ENCODE data around the gene KRTAP2-3.

The KRTAP2-3 gene

DNA sequence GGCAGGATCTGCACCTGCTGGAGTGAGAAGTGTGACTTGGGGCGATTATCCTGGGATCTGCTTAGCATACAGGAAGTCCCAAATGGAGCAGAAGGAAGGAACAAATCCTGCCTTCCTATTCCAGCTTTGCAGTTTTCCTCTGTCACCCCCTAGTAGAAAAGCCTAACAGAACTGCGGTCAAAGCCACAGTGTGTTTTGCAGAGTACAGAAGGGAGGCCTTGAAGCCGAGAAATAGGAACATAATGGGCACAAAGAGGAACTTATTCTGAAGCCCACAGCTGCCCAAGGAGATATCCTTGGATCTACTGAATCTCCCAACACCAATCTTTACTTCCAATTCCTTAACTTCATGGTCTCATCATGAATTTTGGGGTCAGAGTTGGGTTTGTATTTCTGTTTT is 41.4 kb downstream of the KRTAP2-3 start:
- H3K79me1 ChIP-seq (ENCODE audit: low read depth, low read length) = no peaks in the 10 kb centered on the region
- H3K4me3 ChIP-seq (ENCODE audit: low read length in 2 of 2) = no peak overlapping the region
- no peaks in the 10 kb centered on the region for H3K36me3 ChIP-seq (replicated peaks in 1 of 2; ENCODE audit: control insufficient read depth in 2 of 2, insufficient read depth in 2 of 2, low read length in 2 of 2)

GRCh38 chr17:41016578-41017215 is 43.2 kb downstream of the KRTAP2-3 start:
- H3K27me3 ChIP-seq (ENCODE audit: control insufficient read depth in 3 of 3, insufficient read depth in 3 of 3, low read depth in 1 of 3, low read length in 3 of 3) = no peaks in the 10 kb centered on the region
- H3K14ac ChIP-seq (ENCODE audit: low read length) = no peak overlapping the region
- H3K23ac ChIP-seq (ENCODE audit: low read depth, low read length, poor library complexity) = no peak overlapping the region
- H3K9me3 ChIP-seq (replicated peaks in 1 of 2; ENCODE audit: control insufficient read depth in 2 of 2, insufficient read depth in 1 of 2, low read depth in 1 of 2, low read length in 2 of 2) = no peaks in the 10 kb centered on the region
- no peak overlapping the region for H2BK15ac ChIP-seq (ENCODE audit: low read length)
- H3K9ac ChIP-seq (ENCODE audit: low read depth, low read length, poor library complexity) = no peak overlapping the region
- H3K36me3 ChIP-seq (replicated peaks in 1 of 2; ENCODE audit: control insufficient read depth in 2 of 2, insufficient read depth in 2 of 2, low read length in 2 of 2) = no peaks in the 10 kb centered on the region
- WGBS, 2 donors (ENCODE audit: extremely low coverage in 2 of 2, insufficient read length in 2 of 2, insufficient replicate concordance in 1 of 2) = no CpG with 5 or more reads among the region's 13 CpGs
- H3K4me3 ChIP-seq (ENCODE audit: low read length in 2 of 2) = no peak overlapping the region
- no peak overlapping the region for H3K4me2 ChIP-seq (ENCODE audit: insufficient read depth, low read length, poor library complexity, severe bottlenecking)
- DNase-seq (ENCODE audit: low spot score) = no peak
- no peak overlapping the region for H3K18ac ChIP-seq (ENCODE audit: low read length)
- H3K4ac ChIP-seq (ENCODE audit: low read length) = no peak overlapping the region
- H4K91ac ChIP-seq (ENCODE audit: low read depth, low read length, poor library complexity) = no peak overlapping the region
- no peak overlapping the region for H2BK120ac ChIP-seq (ENCODE audit: low read depth, low read length)
- H3K27ac ChIP-seq (replicated peaks; ENCODE audit: low read length) = no peak overlapping the region
- no peak overlapping the region for H2BK5ac ChIP-seq (ENCODE audit: low read length)
- peak overlapping the region; percentile 36 for H2BK12ac ChIP-seq (ENCODE audit: low read length)
- H4K8ac ChIP-seq (ENCODE audit: low read depth, low read length) = peak overlapping the region; percentile 45
- no peaks in the 10 kb centered on the region for H3K4me1 ChIP-seq (ENCODE audit: control insufficient read depth in 2 of 2, insufficient read depth in 1 of 2, low read depth in 1 of 2, low read length in 2 of 2)
- no peaks in the 10 kb centered on the region for H3K79me1 ChIP-seq (ENCODE audit: low read depth, low read length)
- H2AK5ac ChIP-seq (ENCODE audit: low read depth, low read length) = no peak overlapping the region
- H2AFZ ChIP-seq (ENCODE audit: low read length) = no peak overlapping the region

More for the DNA sequence above, 41.4 kb downstream of the KRTAP2-3 start:
- Histone ChIP-seq H3K4me2 (ENCODE audit: insufficient read depth, low read length, poor library complexity, severe bottlenecking) (no peak overlapping the region), H3K9ac (ENCODE audit: low read depth, low read length, poor library complexity) (no peak overlapping the region), H4K8ac (ENCODE audit: low read depth, low read length) (no peak overlapping the region), H3K18ac (ENCODE audit: low read length) (no peak overlapping the region), H2AK5ac (ENCODE audit: low read depth, low read length) (no peak overlapping the region), H3K4ac (ENCODE audit: low read length) (no peak overlapping the region), H3K9me3 (replicated peaks in 1 of 2; ENCODE audit: control insufficient read depth in 2 of 2, insufficient read depth in 1 of 2, low read depth in 1 of 2, low read length in 2 of 2) (no peaks in the 10 kb centered on the region), H2AFZ (ENCODE audit: low read length) (no peak overlapping the region), H2BK5ac (ENCODE audit: low read length) (no peak overlapping the region), H3K27ac (replicated peaks; ENCODE audit: low read length) (no peak overlapping the region), H2BK12ac (ENCODE audit: low read length) (no peak overlapping the region), H3K4me1 (ENCODE audit: control insufficient read depth in 2 of 2, insufficient read depth in 1 of 2, low read depth in 1 of 2, low read length in 2 of 2) (no peaks in the 10 kb centered on the region), H3K27me3 (ENCODE audit: control insufficient read depth in 3 of 3, insufficient read depth in 3 of 3, low read depth in 1 of 3, low read length in 3 of 3) (no peaks in the 10 kb centered on the region), H4K91ac (ENCODE audit: low read depth, low read length, poor library complexity) (no peak overlapping the region), H2BK15ac (ENCODE audit: low read length) (no peak overlapping the region), H3K14ac (ENCODE audit: low read length) (no peak overlapping the region), H3K23ac (ENCODE audit: low read depth, low read length, poor library complexity) (no peak overlapping the region), H2BK120ac (ENCODE audit: low read depth, low read length) (no peak overlapping the region)
- no peak for DNase-seq (ENCODE audit: low spot score)
- no CpG with 5 or more reads among the region's 3 CpGs for WGBS, 2 donors (ENCODE audit: extremely low coverage in 2 of 2, insufficient read length in 2 of 2, insufficient replicate concordance in 1 of 2)

GRCh38 chr17:41015454-41015853 is 44.5 kb downstream of the KRTAP2-3 start:
- Histone ChIP-seq H3K4me1 (ENCODE audit: control insufficient read depth in 2 of 2, insufficient read depth in 1 of 2, low read depth in 1 of 2, low read length in 2 of 2) (no peaks in the 10 kb centered on the region), H3K9me3 (replicated peaks in 1 of 2; ENCODE audit: control insufficient read depth in 2 of 2, insufficient read depth in 1 of 2, low read depth in 1 of 2, low read length in 2 of 2) (no peaks in the 10 kb centered on the region), H2AFZ (ENCODE audit: low read length) (no peak overlapping the region), H3K36me3 (replicated peaks in 1 of 2; ENCODE audit: control insufficient read depth in 2 of 2, insufficient read depth in 2 of 2, low read length in 2 of 2) (no peaks in the 10 kb centered on the region), H4K91ac (ENCODE audit: low read depth, low read length, poor library complexity) (no peak overlapping the region), H3K79me1 (ENCODE audit: low read depth, low read length) (no peaks in the 10 kb centered on the region), H3K18ac (ENCODE audit: low read length) (no peak overlapping the region), H3K9ac (ENCODE audit: low read depth, low read length, poor library complexity) (no peak overlapping the region), H3K23ac (ENCODE audit: low read depth, low read length, poor library complexity) (no peak overlapping the region), H3K14ac (ENCODE audit: low read length) (no peak overlapping the region), H2BK15ac (ENCODE audit: low read length) (no peak overlapping the region), H3K4ac (ENCODE audit: low read length) (no peak overlapping the region), H3K27ac (replicated peaks; ENCODE audit: low read length) (no peak overlapping the region), H3K4me2 (ENCODE audit: insufficient read depth, low read length, poor library complexity, severe bottlenecking) (no peak overlapping the region), H2BK5ac (ENCODE audit: low read length) (no peak overlapping the region), H3K4me3 (ENCODE audit: low read length in 2 of 2) (no peak overlapping the region), H4K8ac (ENCODE audit: low read depth, low read length) (no peak overlapping the region), H2BK12ac (ENCODE audit: low read length) (no peak overlapping the region), H2AK5ac (ENCODE audit: low read depth, low read length) (no peak overlapping the region), H2BK120ac (ENCODE audit: low read depth, low read length) (no peak overlapping the region), H3K27me3 (ENCODE audit: control insufficient read depth in 3 of 3, insufficient read depth in 3 of 3, low read depth in 1 of 3, low read length in 3 of 3) (no peaks in the 10 kb centered on the region)
- no peak for DNase-seq (ENCODE audit: low spot score)
- WGBS, 2 donors (ENCODE audit: extremely low coverage in 2 of 2, insufficient read length in 2 of 2, insufficient replicate concordance in 1 of 2) = no CpG with 5 or more reads among the region's 7 CpGs

DNA sequence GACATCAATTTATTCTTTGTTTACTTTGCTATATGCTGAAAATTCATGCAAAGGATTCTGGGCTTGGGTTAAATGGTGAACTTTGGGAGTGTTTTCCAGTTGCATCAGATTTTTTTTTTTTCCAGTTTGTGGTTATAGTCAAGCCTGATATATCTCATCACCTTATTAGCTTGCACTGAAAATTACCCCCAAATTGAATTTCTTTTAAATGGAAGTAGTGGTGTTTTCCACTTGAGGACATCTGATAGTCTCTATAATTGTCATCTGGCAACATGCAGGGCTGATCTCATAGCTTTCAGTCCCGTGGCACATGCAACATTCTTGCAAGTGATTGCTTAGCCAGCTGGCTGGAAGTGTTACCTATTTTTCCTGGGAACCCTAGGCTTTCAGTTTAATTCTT is 46.3 kb downstream of the KRTAP2-3 start:
- Histone ChIP-seq H2AFZ (ENCODE audit: low read length) (no peak overlapping the region), H4K91ac (ENCODE audit: low read depth, low read length, poor library complexity) (no peak overlapping the region), H2BK15ac (ENCODE audit: low read length) (no peak overlapping the region), H3K4ac (ENCODE audit: low read length) (no peak overlapping the region), H3K79me1 (ENCODE audit: low read depth, low read length) (no peaks in the 10 kb centered on the region), H3K18ac (ENCODE audit: low read length) (no peak overlapping the region), H2BK120ac (ENCODE audit: low read depth, low read length) (no peak overlapping the region), H3K14ac (ENCODE audit: low read length) (no peak overlapping the region), H4K8ac (ENCODE audit: low read depth, low read length) (no peak overlapping the region), H3K4me1 (ENCODE audit: control insufficient read depth in 2 of 2, insufficient read depth in 1 of 2, low read depth in 1 of 2, low read length in 2 of 2) (peaks cover 0 to 4% of the 10 kb centered on the region in 2 donors), H2BK12ac (ENCODE audit: low read length) (no peak overlapping the region), H3K4me2 (ENCODE audit: insufficient read depth, low read length, poor library complexity, severe bottlenecking) (no peak overlapping the region), H3K9ac (ENCODE audit: low read depth, low read length, poor library complexity) (no peak overlapping the region), H2BK5ac (ENCODE audit: low read length) (no peak overlapping the region), H3K4me3 (ENCODE audit: low read length in 2 of 2) (no peak overlapping the region), H3K36me3 (replicated peaks in 1 of 2; ENCODE audit: control insufficient read depth in 2 of 2, insufficient read depth in 2 of 2, low read length in 2 of 2) (no peaks in the 10 kb centered on the region), H3K27me3 (ENCODE audit: control insufficient read depth in 3 of 3, insufficient read depth in 3 of 3, low read depth in 1 of 3, low read length in 3 of 3) (no peaks in the 10 kb centered on the region), H2AK5ac (ENCODE audit: low read depth, low read length) (no peak overlapping the region), H3K27ac (replicated peaks; ENCODE audit: low read length) (no peak overlapping the region), H3K23ac (ENCODE audit: low read depth, low read length, poor library complexity) (no peak overlapping the region), H3K9me3 (replicated peaks in 1 of 2; ENCODE audit: control insufficient read depth in 2 of 2, insufficient read depth in 1 of 2, low read depth in 1 of 2, low read length in 2 of 2) (no peaks in the 10 kb centered on the region)
- no CpG with 5 or more reads among the region's 1 CpG for WGBS, 2 donors (ENCODE audit: extremely low coverage in 2 of 2, insufficient read length in 2 of 2, insufficient replicate concordance in 1 of 2)
- DNase-seq (ENCODE audit: low spot score) = no peak

Data from neuronal stem cell (in vitro differentiated cells).